ENCODE results near the gene CENPV.

DNA sequence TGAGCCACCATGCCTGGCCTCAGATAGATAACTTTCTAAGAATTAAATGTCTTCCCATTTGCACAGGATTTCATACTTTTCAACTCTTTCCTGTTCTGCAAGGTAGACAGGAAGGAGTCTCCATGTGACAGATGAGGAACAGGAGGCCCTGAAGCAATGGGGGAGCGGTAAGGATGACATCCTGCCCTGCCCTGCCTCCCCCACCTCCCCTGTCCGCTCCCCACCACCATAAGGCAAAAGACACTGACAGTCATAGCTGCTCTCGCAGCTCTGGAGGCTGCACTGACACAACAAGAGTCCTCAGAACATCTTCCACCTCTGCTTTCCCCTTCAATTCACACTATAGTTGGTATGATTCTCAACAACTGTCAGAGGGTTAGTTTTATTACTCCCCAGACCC lies 9.7 kb downstream of the CENPV start:
- TF ChIP-seq, protein P1, sequence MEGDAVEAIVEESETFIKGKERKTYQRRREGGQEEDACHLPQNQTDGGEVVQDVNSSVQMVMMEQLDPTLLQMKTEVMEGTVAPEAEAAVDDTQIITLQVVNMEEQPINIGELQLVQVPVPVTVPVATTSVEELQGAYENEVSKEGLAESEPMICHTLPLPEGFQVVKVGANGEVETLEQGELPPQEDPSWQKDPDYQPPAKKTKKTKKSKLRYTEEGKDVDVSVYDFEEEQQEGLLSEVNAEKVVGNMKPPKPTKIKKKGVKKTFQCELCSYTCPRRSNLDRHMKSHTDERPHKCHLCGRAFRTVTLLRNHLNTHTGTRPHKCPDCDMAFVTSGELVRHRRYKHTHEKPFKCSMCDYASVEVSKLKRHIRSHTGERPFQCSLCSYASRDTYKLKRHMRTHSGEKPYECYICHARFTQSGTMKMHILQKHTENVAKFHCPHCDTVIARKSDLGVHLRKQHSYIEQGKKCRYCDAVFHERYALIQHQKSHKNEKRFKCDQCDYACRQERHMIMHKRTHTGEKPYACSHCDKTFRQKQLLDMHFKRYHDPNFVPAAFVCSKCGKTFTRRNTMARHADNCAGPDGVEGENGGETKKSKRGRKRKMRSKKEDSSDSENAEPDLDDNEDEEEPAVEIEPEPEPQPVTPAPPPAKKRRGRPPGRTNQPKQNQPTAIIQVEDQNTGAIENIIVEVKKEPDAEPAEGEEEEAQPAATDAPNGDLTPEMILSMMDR (IDR thresholded peaks at IDR 0.05; ENCODE audit: borderline replicate concordance, extremely low read depth, low read length, poor library complexity, severe bottlenecking), result no peak
- no peak for TF ChIP-seq EZH2 (IDR thresholded peaks at IDR 0.05; ENCODE audit: borderline replicate concordance, low read depth, low read length, severe bottlenecking)
